Measurements from ENCODE around the gene MEI1. TPM values are rescaled to one million over a fixed set of nuclear protein-coding genes. Genes with fewer than 3 reads are reported as not detected.

MEI1 gene
- total RNA-seq, 4 donors from 2014 or later = under 0.01 to 1.8 (median 0.44) TPM; not detected in 1

DNA sequence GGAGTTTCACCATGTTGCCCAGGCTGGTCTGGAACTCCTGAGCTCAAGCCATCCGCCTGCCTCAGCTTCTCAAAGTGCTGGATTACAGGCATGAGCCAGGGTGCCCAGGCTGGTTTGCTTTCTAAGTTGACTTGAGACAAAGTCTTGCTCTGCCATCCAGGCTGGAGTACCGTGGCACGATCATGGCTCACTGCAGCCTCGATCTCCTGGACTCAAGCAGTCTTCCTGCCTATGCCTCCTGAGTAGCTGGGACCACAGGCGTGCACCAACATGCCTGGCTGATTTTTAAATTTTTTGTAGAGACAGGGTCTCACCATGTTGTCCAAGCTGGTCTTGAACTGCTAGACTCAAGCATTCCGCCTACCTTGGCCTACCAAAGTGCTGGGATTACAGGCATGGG is 41.6 kb upstream of the MEI1 start:
- H3K36me3 ChIP-seq = peaks cover 5 to 100% (median 54%) of the 10 kb centered on the region in 3 donors
- no peaks in the 10 kb centered on the region for H3K27me3 ChIP-seq
- TF ChIP-seq, protein P1, sequence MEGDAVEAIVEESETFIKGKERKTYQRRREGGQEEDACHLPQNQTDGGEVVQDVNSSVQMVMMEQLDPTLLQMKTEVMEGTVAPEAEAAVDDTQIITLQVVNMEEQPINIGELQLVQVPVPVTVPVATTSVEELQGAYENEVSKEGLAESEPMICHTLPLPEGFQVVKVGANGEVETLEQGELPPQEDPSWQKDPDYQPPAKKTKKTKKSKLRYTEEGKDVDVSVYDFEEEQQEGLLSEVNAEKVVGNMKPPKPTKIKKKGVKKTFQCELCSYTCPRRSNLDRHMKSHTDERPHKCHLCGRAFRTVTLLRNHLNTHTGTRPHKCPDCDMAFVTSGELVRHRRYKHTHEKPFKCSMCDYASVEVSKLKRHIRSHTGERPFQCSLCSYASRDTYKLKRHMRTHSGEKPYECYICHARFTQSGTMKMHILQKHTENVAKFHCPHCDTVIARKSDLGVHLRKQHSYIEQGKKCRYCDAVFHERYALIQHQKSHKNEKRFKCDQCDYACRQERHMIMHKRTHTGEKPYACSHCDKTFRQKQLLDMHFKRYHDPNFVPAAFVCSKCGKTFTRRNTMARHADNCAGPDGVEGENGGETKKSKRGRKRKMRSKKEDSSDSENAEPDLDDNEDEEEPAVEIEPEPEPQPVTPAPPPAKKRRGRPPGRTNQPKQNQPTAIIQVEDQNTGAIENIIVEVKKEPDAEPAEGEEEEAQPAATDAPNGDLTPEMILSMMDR (IDR thresholded peaks at IDR 0.05) = no peak
- TF ChIP-seq POLR2A (IDR thresholded peaks at IDR 0.05) = no peak
- TF ChIP-seq EP300 (IDR thresholded peaks at IDR 0.05) = no peak
- DNase-seq (ENCODE audit: low spot score in 2 of 2) = no peak
- WGBS, 2 donors = 98% methylated on average over 6 of the region's 6 CpGs
- no peaks in the 10 kb centered on the region for H3K9me3 ChIP-seq
- no peak overlapping the region for H3K4me3 ChIP-seq
- no peak overlapping the region for H3K27ac ChIP-seq
- no peaks in the 10 kb centered on the region for H3K4me1 ChIP-seq

DNA sequence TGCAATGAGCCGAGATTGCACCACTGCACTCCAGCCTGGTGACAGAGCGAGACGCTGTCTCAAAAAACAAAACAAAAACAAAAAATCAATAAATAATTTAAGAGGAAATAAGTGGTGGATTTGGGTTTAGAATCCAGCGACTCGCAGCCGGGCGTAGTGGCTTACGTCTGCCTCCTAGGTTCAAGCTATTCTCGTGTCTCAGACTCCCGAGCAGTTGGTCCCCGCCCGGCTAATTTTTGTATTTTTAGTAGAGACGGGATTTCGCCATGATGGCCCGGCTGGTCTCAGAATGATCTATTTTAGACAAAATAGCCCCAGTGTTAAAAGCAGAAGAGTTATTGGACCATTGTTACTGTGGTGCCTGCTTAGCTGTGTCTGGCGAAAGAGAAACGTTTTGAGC is 40.4 kb upstream of the MEI1 start:
- peaks cover 5 to 100% (median 50%) of the 10 kb centered on the region in 3 donors for H3K36me3 ChIP-seq
- no peak overlapping the region for H3K27ac ChIP-seq
- H3K27me3 ChIP-seq = no peaks in the 10 kb centered on the region
- H3K4me3 ChIP-seq = no peak overlapping the region
- TF ChIP-seq, protein P1 (IDR thresholded peaks at IDR 0.05) = no peak
- no peak for TF ChIP-seq POLR2A (IDR thresholded peaks at IDR 0.05)
- no peak for TF ChIP-seq EP300 (IDR thresholded peaks at IDR 0.05)
- no peaks in the 10 kb centered on the region for H3K4me1 ChIP-seq
- WGBS, 2 donors = 90 to 91% methylated on average over 17 of the region's 17 CpGs
- no peaks in the 10 kb centered on the region for H3K9me3 ChIP-seq
- DNase-seq (ENCODE audit: low spot score in 2 of 2) = no peak

DNA sequence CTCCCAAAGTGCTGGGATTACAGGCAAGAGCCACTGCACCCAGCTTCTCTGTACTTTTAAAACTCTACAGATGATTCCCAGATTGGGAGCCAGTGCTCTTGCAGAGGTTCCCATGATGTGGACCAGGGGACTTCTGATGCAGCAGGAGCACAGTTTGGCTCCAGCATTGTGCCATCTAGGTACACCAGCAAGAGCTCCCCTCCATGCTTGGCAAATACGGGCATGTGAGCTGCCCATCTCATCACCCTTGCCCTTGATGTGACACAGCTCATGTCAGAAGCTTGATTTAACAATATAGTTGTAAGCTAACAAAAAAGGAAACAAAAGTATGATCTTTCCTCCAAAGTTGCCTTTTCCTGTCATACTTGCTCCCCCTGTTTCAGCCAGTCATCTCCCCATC is 39.4 kb upstream of the MEI1 start:
- H3K27ac ChIP-seq = no peak overlapping the region
- no peaks in the 10 kb centered on the region for H3K9me3 ChIP-seq
- WGBS, 2 donors = 76 to 90% methylated on average over 1 of the region's 1 CpG
- no peak for DNase-seq (ENCODE audit: low spot score in 2 of 2)
- H3K36me3 ChIP-seq = peaks cover 8 to 100% (median 46%) of the 10 kb centered on the region in 3 donors
- H3K4me3 ChIP-seq = no peak overlapping the region
- no peaks in the 10 kb centered on the region for H3K4me1 ChIP-seq
- no peaks in the 10 kb centered on the region for H3K27me3 ChIP-seq
- TF ChIP-seq POLR2A (IDR thresholded peaks at IDR 0.05) (no peak), EP300 (IDR thresholded peaks at IDR 0.05) (no peak)
- TF ChIP-seq, protein P1 (IDR thresholded peaks at IDR 0.05) = no peak

DNA sequence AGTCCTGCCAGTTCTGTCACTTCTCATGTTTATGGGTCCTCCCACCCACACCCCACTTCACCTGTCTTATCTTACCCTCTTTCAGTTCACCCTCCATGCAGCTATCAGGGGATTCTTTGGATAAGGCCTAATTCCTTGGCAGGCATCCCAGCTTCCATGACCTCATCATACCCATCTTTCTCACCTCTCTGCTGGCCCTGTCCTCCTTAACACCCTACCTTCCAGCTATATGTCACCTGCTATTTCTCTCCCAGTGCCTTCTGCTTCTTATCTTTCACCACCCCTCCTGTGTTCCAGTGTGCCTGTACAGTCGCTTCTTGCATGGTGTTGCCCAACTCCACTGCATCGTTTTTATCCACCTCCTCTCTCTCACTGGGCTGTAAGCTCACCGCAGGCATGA is 38.9 kb upstream of the MEI1 start:
- no peak overlapping the region for H3K4me3 ChIP-seq
- no peak overlapping the region for H3K27ac ChIP-seq
- no peak for DNase-seq (ENCODE audit: low spot score in 2 of 2)
- no peaks in the 10 kb centered on the region for H3K9me3 ChIP-seq
- 91 to 93% methylated on average over 3 of the region's 3 CpGs for WGBS, 2 donors
- H3K36me3 ChIP-seq = peaks cover 8 to 99% (median 43%) of the 10 kb centered on the region in 3 donors
- no peaks in the 10 kb centered on the region for H3K27me3 ChIP-seq
- no peaks in the 10 kb centered on the region for H3K4me1 ChIP-seq
- TF ChIP-seq EP300 (IDR thresholded peaks at IDR 0.05) = no peak
- TF ChIP-seq POLR2A (IDR thresholded peaks at IDR 0.05) = no peak
- TF ChIP-seq, protein P1 (IDR thresholded peaks at IDR 0.05) = no peak

DNA sequence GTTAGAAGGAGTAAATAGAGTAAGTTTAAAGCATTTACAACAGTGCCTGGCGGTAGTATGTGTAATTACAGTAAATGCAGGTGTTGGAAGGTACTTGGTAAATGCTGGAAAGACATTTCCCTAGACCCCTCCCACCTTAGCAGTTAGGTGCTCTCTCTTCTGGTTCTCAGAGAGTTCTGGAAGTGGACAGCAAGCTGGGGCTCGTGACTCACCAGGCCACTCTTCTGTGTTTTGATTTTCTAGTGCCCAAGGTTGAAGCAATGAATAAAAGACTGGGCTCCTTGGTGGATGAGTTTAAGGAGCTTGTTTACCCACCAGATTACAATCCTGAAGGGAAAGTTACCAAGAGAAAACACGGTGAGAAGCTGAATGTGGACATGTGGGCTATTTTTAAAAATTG is 38.2 kb upstream of the MEI1 start:
- no peak for DNase-seq (ENCODE audit: low spot score in 2 of 2)
- H3K36me3 ChIP-seq = peaks cover 8 to 92% (median 38%) of the 10 kb centered on the region in 3 donors
- H3K4me1 ChIP-seq = peaks cover 0 to under 1% (median 0%) of the 10 kb centered on the region in 4 donors
- no peaks in the 10 kb centered on the region for H3K27me3 ChIP-seq
- H3K27ac ChIP-seq = no peak overlapping the region
- TF ChIP-seq POLR2A (IDR thresholded peaks at IDR 0.05) (no peak), EP300 (IDR thresholded peaks at IDR 0.05) (no peak)
- TF ChIP-seq, protein P1 (IDR thresholded peaks at IDR 0.05) = no peak
- 89 to 91% methylated on average over 3 of the region's 3 CpGs for WGBS, 2 donors
- H3K4me3 ChIP-seq = no peak overlapping the region
- no peaks in the 10 kb centered on the region for H3K9me3 ChIP-seq
